ENCODE data around the gene RERE. TPM values are rescaled to one million over a fixed set of nuclear protein-coding genes. Genes with fewer than 3 reads are reported as not detected.
"Not testable (repeated sequence)": the region's sequence is repeated elsewhere in the genome, so short reads cannot be mapped to it uniquely, and the experiment has no call there.

The RERE gene
- total RNA-seq, 1 experiment from 2014 or later, result 40.6 TPM

- POLR2A ChIA-PET; H3K9me3 ChIP-seq (ENCODE audit: control insufficient read depth in 1 of 2, insufficient read depth in 1 of 2, low read depth in 1 of 2, low read length in 2 of 2); H3K79me2 ChIP-seq (ENCODE audit: insufficient read depth, low read length); H3K27me3 ChIP-seq (ENCODE audit: insufficient read depth, low read length); H3K36me3 ChIP-seq (ENCODE audit: control insufficient read depth in 1 of 2, insufficient read depth in 2 of 2, low read length in 2 of 2); H3K4me1 ChIP-seq (ENCODE audit: control insufficient read depth in 1 of 2, insufficient read depth in 2 of 2, low read length in 2 of 2); H3K9ac ChIP-seq (ENCODE audit: low read length); ATAC-seq; BruUV-seq (replicated peaks); H3K4me3 ChIP-seq (replicated peaks in 1 of 2; ENCODE audit: low read depth in 1 of 2, low read length in 2 of 2); H4K20me1 ChIP-seq (ENCODE audit: insufficient read depth); H3K9me2 ChIP-seq (ENCODE audit: insufficient read depth); H2AFZ ChIP-seq (ENCODE audit: low read depth, low read length, poor library complexity, severe bottlenecking); H3K4me2 ChIP-seq (ENCODE audit: low read length); DNase-seq (ENCODE audit: low read depth, low spot score); H3K27ac ChIP-seq (ENCODE audit: low read depth, low read length): not testable (repeated sequence)
- ChIA-PET RAD21 (ENCODE audit: low non-redundant PET in 1 of 2, low total read pairs in 2 of 2, uncharacterized antibody in 2 of 2, unreplicated experiment in 2 of 2) (interaction anchor here (0.7 to 1.9 kb wide), 3 partner anchors 121 to 165 kb away, joined by 3 to 10 read pairs (median 3); no protein-coding TSS in a partner anchor), CTCF (interaction anchor here (0.7 to 2.9 kb wide), 15 partner anchors 9 to 353 kb away, joined by 3 to 27 read pairs (median 4); no protein-coding TSS in a partner anchor)
- intact Hi-C loops (cut with micrococcal nuclease), result loop anchor here (5.0 kb wide), 1 partner anchor 120 kb away; no protein-coding TSS in a partner anchor
Measured at GRCh38 chr1:8727316-8727715, 90.1 kb downstream of the RERE start.

DNA sequence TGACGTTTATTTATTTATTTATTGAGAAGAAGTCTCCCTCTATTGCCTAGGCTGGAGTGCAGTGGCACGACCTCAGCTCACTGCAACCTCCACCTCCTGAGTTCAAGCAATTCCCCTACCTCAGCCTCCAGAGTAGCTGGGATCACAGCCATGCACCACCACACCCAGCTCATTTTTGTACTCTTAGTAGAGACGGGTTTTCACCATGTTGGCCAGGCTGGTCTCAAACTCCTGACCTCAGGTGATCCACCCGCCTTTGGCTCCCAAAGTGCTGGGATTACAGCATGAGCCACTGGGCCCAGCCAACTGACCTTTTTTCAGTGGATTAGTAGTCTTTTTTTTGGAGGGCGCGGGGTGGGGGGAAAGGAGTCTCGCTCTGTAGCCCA lies 90.6 kb downstream of the RERE start:
- peak; percentile 70 for ATAC-seq
- H3K27ac ChIP-seq (ENCODE audit: low read depth, low read length); H3K4me3 ChIP-seq (replicated peaks in 1 of 2; ENCODE audit: low read depth in 1 of 2, low read length in 2 of 2); H3K27me3 ChIP-seq (ENCODE audit: insufficient read depth, low read length); POLR2A ChIA-PET; H3K4me2 ChIP-seq (ENCODE audit: low read length); H3K9me2 ChIP-seq (ENCODE audit: insufficient read depth); H4K20me1 ChIP-seq (ENCODE audit: insufficient read depth); H3K36me3 ChIP-seq (ENCODE audit: control insufficient read depth in 1 of 2, insufficient read depth in 2 of 2, low read length in 2 of 2); BruUV-seq (replicated peaks); H3K9me3 ChIP-seq (ENCODE audit: control insufficient read depth in 1 of 2, insufficient read depth in 1 of 2, low read depth in 1 of 2, low read length in 2 of 2); H3K4me1 ChIP-seq (ENCODE audit: control insufficient read depth in 1 of 2, insufficient read depth in 2 of 2, low read length in 2 of 2); H2AFZ ChIP-seq (ENCODE audit: low read depth, low read length, poor library complexity, severe bottlenecking); H3K9ac ChIP-seq (ENCODE audit: low read length); H3K79me2 ChIP-seq (ENCODE audit: insufficient read depth, low read length); DNase-seq (ENCODE audit: low read depth, low spot score): not testable (repeated sequence)
- ChIA-PET RAD21 (ENCODE audit: low non-redundant PET in 1 of 2, low total read pairs in 2 of 2, uncharacterized antibody in 2 of 2, unreplicated experiment in 2 of 2) (interaction anchor here (0.7 to 1.9 kb wide), 4 partner anchors 23 to 165 kb away, joined by 3 to 10 read pairs (median 3); no protein-coding TSS in a partner anchor), CTCF (interaction anchor here (0.7 to 2.9 kb wide), 18 partner anchors 9 to 1057 kb away, joined by 3 to 27 read pairs (median 4); no protein-coding TSS in a partner anchor)
- intact Hi-C loops (cut with micrococcal nuclease), result loop anchor here (1.0 to 5.0 kb wide), 3 partner anchors 121 to 351 kb away; no protein-coding TSS in a partner anchor

DNA sequence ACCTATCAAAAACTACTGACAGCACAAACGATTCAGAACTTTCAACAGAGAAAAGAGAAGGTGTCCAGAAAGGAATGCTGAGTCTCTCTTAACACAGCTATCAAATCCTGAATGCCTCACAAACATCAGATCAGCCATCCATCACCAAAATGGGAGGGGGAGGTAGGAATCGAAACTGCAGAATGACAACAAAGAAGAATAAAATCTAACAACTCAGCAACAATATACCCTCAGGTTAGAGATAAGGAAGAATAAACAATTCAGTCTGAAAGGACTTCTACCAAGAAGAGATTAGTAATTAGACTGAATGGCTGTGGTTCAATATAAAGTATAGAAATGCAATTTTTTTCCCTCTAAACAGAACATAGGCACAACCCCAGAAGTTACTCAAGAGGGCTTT lies 94.4 kb downstream of the RERE start:
- Histone ChIP-seq H4K20me1 (ENCODE audit: insufficient read depth) (no peaks in the 10 kb centered on the region), H2AFZ (ENCODE audit: low read depth, low read length, poor library complexity, severe bottlenecking) (no peak overlapping the region), H3K4me2 (ENCODE audit: low read length) (no peak overlapping the region), H3K4me1 (ENCODE audit: control insufficient read depth in 1 of 2, insufficient read depth in 2 of 2, low read length in 2 of 2) (peaks cover 0 to 5% of the 10 kb centered on the region in 2 experiments; a peak in 2 of 4 replicates), H3K4me3 (replicated peaks in 1 of 2; ENCODE audit: low read depth in 1 of 2, low read length in 2 of 2) (no peak overlapping the region), H3K36me3 (ENCODE audit: control insufficient read depth in 1 of 2, insufficient read depth in 2 of 2, low read length in 2 of 2) (no peaks in the 10 kb centered on the region), H3K9ac (ENCODE audit: low read length) (no peak overlapping the region), H3K9me3 (ENCODE audit: control insufficient read depth in 1 of 2, insufficient read depth in 1 of 2, low read depth in 1 of 2, low read length in 2 of 2) (no peaks in the 10 kb centered on the region), H3K27me3 (ENCODE audit: insufficient read depth, low read length) (no peaks in the 10 kb centered on the region), H3K27ac (ENCODE audit: low read depth, low read length) (no peak overlapping the region), H3K79me2 (ENCODE audit: insufficient read depth, low read length) (no peaks in the 10 kb centered on the region; the same call in 1 of the 2 replicates), H3K9me2 (ENCODE audit: insufficient read depth) (no peaks in the 10 kb centered on the region)
- intact Hi-C loops (cut with micrococcal nuclease), result no loop called here
- no TSS peak for BruUV-seq (replicated peaks)
- POLR2A ChIA-PET, result no interaction called here
- CTCF ChIA-PET, result no interaction called here
- DNase-seq (ENCODE audit: low read depth, low spot score), result no peak
- no peak for ATAC-seq
- RAD21 ChIA-PET (ENCODE audit: low non-redundant PET in 1 of 2, low total read pairs in 2 of 2, uncharacterized antibody in 2 of 2, unreplicated experiment in 2 of 2), result no interaction called here
- TF ChIP-seq FOSL1 (IDR thresholded peaks at IDR 0.05; ENCODE audit: low read depth), result no peak
- TF ChIP-seq REST (IDR thresholded peaks at IDR 0.05; ENCODE audit: low read depth), result no peak
- no peak for TF ChIP-seq SRF (IDR thresholded peaks at IDR 0.05; ENCODE audit: low read depth)
- TF ChIP-seq SP1 (IDR thresholded peaks at IDR 0.05; ENCODE audit: low read depth), result no peak
- TF ChIP-seq ZBTB33 (IDR thresholded peaks at IDR 0.05; ENCODE audit: extremely low read depth, insufficient replicate concordance, low read length), result no peak
- no peak for TF ChIP-seq JUND (IDR thresholded peaks at IDR 0.05)
- TF ChIP-seq CEBPB (IDR thresholded peaks at IDR 0.05; ENCODE audit: low read depth), result no peak
- TF ChIP-seq CBX3 (IDR thresholded peaks at IDR 0.05; ENCODE audit: low read depth), result no peak
